ENCODE data around the gene GCDH.

Gene GCDH

DNA sequence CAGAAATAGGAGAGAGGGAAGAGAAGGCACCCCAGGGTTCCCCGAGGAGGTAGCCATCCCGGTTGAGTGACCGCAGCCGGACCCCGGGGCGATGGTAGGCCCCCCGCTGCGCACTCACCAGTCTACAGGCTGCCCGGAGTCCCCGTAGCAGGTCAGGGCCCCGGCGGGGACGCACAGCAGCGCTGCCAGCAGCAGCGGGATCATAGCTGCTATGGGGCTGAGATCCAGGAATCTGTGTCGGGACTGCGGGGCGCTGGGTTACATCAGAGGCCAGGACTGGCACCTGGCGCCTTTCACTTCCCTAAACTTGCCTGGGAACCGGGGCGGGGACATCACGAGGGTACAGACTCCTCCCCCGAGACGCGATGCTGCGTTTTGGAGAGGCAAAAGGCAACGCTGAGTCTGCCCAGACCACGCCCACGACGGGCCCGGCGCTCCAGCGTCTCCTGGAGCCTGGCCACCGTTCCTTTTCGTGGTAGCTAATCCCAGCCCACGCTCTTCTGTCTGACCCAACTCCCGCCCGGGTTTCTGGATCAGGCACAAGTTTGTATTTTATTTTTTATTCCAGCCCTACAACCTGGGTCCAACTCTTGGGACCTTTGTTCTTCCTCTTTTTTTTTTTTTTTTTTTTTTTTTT lies 9.7 kb upstream of the GCDH start, which contains the start of gene DNASE2:
DNASE2 (minus strand) TSS at position 278 of the 637 bp plus-strand sequence; CDS start at position 204, 74 bp downstream.
- no peaks in the 10 kb centered on the region for H3K36me3 ChIP-seq (ENCODE audit: control insufficient read depth, insufficient read depth, low read length)
- no peaks in the 10 kb centered on the region for H3K4me1 ChIP-seq
- H2AFZ ChIP-seq = peak within 1 kb of the TSS; percentile 89
- no peaks in the 10 kb centered on the region for H3K79me2 ChIP-seq
- H3K27ac ChIP-seq = peak within 1 kb of the TSS; percentile 72
- peak within 1 kb of the TSS; percentile 82 for H3K4me3 ChIP-seq (ENCODE audit: low read depth, low read length)
- no peaks in the 10 kb centered on the region for H3K9me3 ChIP-seq (ENCODE audit: control insufficient read depth, low read length)
- H3K9ac ChIP-seq = no peak within 1 kb of the TSS
- TF ChIP-seq, protein P1, sequence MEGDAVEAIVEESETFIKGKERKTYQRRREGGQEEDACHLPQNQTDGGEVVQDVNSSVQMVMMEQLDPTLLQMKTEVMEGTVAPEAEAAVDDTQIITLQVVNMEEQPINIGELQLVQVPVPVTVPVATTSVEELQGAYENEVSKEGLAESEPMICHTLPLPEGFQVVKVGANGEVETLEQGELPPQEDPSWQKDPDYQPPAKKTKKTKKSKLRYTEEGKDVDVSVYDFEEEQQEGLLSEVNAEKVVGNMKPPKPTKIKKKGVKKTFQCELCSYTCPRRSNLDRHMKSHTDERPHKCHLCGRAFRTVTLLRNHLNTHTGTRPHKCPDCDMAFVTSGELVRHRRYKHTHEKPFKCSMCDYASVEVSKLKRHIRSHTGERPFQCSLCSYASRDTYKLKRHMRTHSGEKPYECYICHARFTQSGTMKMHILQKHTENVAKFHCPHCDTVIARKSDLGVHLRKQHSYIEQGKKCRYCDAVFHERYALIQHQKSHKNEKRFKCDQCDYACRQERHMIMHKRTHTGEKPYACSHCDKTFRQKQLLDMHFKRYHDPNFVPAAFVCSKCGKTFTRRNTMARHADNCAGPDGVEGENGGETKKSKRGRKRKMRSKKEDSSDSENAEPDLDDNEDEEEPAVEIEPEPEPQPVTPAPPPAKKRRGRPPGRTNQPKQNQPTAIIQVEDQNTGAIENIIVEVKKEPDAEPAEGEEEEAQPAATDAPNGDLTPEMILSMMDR (IDR thresholded peaks at IDR 0.05) = no peak
- peak within 1 kb of the TSS; percentile 63 for H3K4me2 ChIP-seq (ENCODE audit: low read length)
- no peaks in the 10 kb centered on the region for H3K27me3 ChIP-seq (ENCODE audit: control insufficient read depth, insufficient read depth, low read length)

DNA sequence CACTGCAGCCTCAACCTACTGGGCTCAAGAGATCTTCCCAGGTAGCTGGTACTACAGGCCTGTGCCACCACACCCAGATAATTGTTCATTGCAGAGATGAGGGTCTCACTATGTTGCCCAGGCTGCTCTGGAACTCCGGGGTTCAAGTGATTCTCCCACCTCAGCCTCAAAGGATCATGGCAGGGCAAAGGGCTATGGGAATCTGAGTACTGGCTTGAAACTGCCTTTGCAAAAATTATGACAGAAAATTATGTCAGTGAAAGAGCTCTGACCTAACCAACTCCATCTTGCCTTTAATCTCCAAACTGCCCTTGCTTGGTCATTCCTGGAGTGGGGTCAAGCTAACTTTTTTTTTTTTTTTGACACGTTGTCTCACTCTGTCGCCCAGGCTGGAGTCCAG lies 8.4 kb upstream of the GCDH start:
- no peak overlapping the region for H3K9ac ChIP-seq
- H3K4me2 ChIP-seq (ENCODE audit: low read length) = no peak overlapping the region
- H3K9me3 ChIP-seq (ENCODE audit: control insufficient read depth, low read length) = no peaks in the 10 kb centered on the region
- H3K36me3 ChIP-seq (ENCODE audit: control insufficient read depth, insufficient read depth, low read length) = no peaks in the 10 kb centered on the region
- H3K27ac ChIP-seq = no peak overlapping the region
- TF ChIP-seq, protein P1 (IDR thresholded peaks at IDR 0.05) = no peak
- no peaks in the 10 kb centered on the region for H3K4me1 ChIP-seq
- H3K4me3 ChIP-seq (ENCODE audit: low read depth, low read length) = no peak overlapping the region
- no peaks in the 10 kb centered on the region for H3K27me3 ChIP-seq (ENCODE audit: control insufficient read depth, insufficient read depth, low read length)
- H3K79me2 ChIP-seq = no peaks in the 10 kb centered on the region
- no peak overlapping the region for H2AFZ ChIP-seq

DNA sequence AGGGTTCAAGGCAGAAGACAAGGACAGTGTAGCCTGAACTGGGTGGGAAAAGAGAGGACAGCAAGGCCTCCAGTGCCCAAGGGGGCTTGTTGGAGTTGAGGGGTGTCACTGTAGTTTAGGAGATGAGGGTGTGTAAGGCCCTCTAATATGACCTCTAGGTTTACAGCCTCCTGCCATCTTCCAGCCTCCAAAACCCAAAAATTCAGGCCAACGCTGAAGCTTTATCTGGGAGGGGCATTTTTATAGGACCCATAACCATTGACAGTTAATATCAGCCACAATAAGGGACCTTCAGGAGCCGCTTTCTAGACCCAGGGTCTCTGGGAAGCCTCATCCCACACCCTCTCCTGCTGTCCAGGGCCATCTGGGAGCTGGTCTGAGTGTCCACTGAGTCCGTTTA lies 6.8 kb upstream of the GCDH start:
- Histone ChIP-seq H3K9ac (no peak overlapping the region), H3K79me2 (no peaks in the 10 kb centered on the region), H3K9me3 (ENCODE audit: control insufficient read depth, low read length) (no peaks in the 10 kb centered on the region), H2AFZ (no peak overlapping the region), H3K4me3 (ENCODE audit: low read depth, low read length) (no peak overlapping the region), H3K36me3 (ENCODE audit: control insufficient read depth, insufficient read depth, low read length) (no peaks in the 10 kb centered on the region), H3K4me2 (ENCODE audit: low read length) (no peak overlapping the region), H3K27me3 (ENCODE audit: control insufficient read depth, insufficient read depth, low read length) (no peaks in the 10 kb centered on the region), H3K4me1 (no peaks in the 10 kb centered on the region), H3K27ac (no peak overlapping the region)
- TF ChIP-seq, protein P1 (IDR thresholded peaks at IDR 0.05) = no peak

DNA sequence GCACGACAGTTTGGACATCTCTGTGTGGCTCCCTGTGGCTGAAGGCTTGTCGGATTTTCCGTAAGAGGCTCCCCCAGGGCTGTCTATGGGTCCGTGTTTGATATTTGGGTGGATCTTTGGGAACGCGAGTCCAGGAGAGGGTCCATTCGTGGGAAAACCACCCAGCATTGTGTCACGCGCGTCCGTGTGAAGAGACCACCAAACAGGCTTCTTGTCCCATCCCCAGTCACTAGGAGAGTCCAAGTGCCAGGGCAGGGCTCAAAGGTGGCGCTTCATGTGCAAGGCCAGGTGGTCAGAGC lies 6.4 kb upstream of the GCDH start:
- Histone ChIP-seq H3K4me2 (ENCODE audit: low read length) (peak overlapping the region; percentile 62), H3K4me3 (ENCODE audit: low read depth, low read length) (no peak overlapping the region), H2AFZ (peak overlapping the region; percentile 88), H3K9ac (no peak overlapping the region), H3K79me2 (no peaks in the 10 kb centered on the region), H3K4me1 (no peaks in the 10 kb centered on the region), H3K36me3 (ENCODE audit: control insufficient read depth, insufficient read depth, low read length) (no peaks in the 10 kb centered on the region), H3K27ac (no peak overlapping the region), H3K9me3 (ENCODE audit: control insufficient read depth, low read length) (no peaks in the 10 kb centered on the region), H3K27me3 (ENCODE audit: control insufficient read depth, insufficient read depth, low read length) (no peaks in the 10 kb centered on the region)
- TF ChIP-seq, protein P1 (IDR thresholded peaks at IDR 0.05) = no peak

All from parathyroid adenoma (tissue), 2 donors.